ENCODE measurements around the gene FUOM.

Gene FUOM

GRCh38 chr10:133357285-133358161 lies at the start of gene FUOM:
Gene FUOM (minus strand): TSS chr10:133358019. CDS start chr10:133358007, 12 bp downstream.
- DNase-seq = no peak
- in situ Hi-C loops (cut with HindIII; ENCODE audit: low pct_ligation_motif_present, low pct_unique_long_range_greater_than_20kb, low sequenced_read_pairs) = no loop called here

GRCh38 chr10:133405844-133406527 lies 48.2 kb upstream of the FUOM start:
- in situ Hi-C loops (cut with HindIII; ENCODE audit: low pct_ligation_motif_present, low pct_unique_long_range_greater_than_20kb, low sequenced_read_pairs) = no loop called here
- no peak for DNase-seq

- in situ Hi-C loops (cut with HindIII; ENCODE audit: low pct_ligation_motif_present, low pct_unique_long_range_greater_than_20kb, low sequenced_read_pairs) = no loop called here
- DNase-seq = peak; percentile 45
These were observed 47.5 kb upstream of the FUOM start for GRCh38 chr10:133405272-133405671.

DNA sequence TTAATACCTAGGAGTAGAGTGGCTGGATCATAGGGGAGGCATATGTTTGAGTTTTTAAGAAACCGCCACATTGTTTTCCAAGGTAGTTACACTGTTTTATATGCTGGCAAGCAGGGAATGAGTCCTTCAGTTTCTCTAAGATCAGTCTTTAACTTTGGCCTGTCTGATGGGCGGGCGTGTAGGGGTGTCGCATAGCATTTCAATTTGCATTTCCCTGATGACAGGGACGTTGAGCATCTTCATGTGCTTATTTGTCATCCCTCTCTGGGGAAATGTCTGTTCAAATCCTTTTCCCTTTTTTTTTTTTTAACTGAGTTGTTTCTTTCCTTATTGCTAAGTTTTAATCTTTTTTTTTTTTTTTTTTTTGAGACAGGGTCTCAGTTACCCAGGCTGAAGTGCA lies 46.0 kb upstream of the FUOM start:
- in situ Hi-C loops (cut with HindIII; ENCODE audit: low pct_ligation_motif_present, low pct_unique_long_range_greater_than_20kb, low sequenced_read_pairs) = no loop called here
- DNase-seq = no peak

DNA sequence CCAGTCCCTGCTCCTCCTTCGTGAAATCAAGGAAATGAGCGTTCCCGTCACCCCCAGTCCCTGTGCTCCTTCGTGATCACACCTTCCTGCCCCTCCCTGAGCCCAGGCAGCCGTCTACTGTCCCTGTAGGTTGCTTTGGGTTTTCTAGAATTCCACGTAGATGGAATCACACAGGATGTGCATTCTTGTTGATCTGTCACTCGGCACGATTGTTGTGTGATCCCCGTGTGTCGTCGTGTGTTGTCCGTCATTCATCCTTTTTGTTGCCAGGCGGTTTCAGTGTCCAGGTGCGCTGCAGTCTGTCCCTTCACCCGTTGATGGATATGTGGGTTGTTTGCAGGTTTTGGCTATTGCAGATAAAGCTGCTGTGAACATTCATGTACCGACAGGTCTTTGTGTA lies 45.5 kb upstream of the FUOM start:
- in situ Hi-C loops (cut with HindIII; ENCODE audit: low pct_ligation_motif_present, low pct_unique_long_range_greater_than_20kb, low sequenced_read_pairs) = no loop called here
- DNase-seq = no peak

GRCh38 chr10:133401981-133402725 lies 44.3 kb upstream of the FUOM start:
- in situ Hi-C loops (cut with HindIII; ENCODE audit: low pct_ligation_motif_present, low pct_unique_long_range_greater_than_20kb, low sequenced_read_pairs) = no loop called here
- no peak for DNase-seq

- no peak for DNase-seq
- in situ Hi-C loops (cut with HindIII; ENCODE audit: low pct_ligation_motif_present, low pct_unique_long_range_greater_than_20kb, low sequenced_read_pairs) = no loop called here
These were observed 43.7 kb upstream of the FUOM start for GRCh38 chr10:133401500-133401899.

DNA sequence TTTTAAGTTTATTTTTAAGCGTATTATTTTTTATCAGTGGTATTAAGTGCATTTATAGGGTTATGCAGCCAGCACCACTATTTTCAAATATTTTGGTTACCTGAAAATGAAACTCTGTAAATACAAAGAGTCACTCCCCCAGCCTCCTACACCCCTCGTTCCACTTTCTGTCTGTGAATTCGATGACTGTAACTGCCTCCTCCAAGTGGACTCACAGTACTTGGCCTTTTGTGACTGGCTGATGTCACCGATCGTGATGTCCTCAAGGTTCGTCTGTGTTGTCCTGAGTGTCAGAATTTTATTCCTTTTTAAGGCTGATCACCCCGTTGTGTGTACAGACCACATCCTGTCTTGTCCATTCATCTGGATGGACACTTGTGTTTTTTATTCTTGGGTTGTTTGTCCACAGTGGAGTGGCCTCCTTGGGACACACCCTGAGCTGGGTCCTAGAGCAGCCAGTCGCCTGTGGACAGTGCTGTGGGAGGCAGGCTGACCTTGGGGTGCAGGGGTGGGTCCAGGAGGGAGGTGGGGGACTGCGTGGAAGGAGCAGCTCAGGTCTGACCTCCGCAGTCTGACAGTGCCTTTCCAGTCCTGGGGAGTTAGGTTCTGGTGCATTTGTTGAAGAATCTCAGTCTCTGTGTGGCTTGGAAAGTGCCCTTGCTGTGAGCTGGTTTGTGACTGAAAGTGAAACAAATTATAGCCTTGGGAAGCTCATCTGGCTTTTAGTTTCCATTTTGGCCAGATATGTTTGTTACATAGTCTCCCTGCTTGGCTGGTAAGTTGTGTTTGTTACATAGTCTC lies 43.0 kb upstream of the FUOM start:
- DNase-seq = no peak
- in situ Hi-C loops (cut with HindIII; ENCODE audit: low pct_ligation_motif_present, low pct_unique_long_range_greater_than_20kb, low sequenced_read_pairs) = no loop called here

GRCh38 chr10:133399123-133399601 lies 41.3 kb upstream of the FUOM start:
- DNase-seq = no peak
- in situ Hi-C loops (cut with HindIII; ENCODE audit: low pct_ligation_motif_present, low pct_unique_long_range_greater_than_20kb, low sequenced_read_pairs) = no loop called here

- in situ Hi-C loops (cut with HindIII; ENCODE audit: low pct_ligation_motif_present, low pct_unique_long_range_greater_than_20kb, low sequenced_read_pairs) = no loop called here
- no peak for DNase-seq
These were observed 40.1 kb upstream of the FUOM start for GRCh38 chr10:133397938-133398337.

DNA sequence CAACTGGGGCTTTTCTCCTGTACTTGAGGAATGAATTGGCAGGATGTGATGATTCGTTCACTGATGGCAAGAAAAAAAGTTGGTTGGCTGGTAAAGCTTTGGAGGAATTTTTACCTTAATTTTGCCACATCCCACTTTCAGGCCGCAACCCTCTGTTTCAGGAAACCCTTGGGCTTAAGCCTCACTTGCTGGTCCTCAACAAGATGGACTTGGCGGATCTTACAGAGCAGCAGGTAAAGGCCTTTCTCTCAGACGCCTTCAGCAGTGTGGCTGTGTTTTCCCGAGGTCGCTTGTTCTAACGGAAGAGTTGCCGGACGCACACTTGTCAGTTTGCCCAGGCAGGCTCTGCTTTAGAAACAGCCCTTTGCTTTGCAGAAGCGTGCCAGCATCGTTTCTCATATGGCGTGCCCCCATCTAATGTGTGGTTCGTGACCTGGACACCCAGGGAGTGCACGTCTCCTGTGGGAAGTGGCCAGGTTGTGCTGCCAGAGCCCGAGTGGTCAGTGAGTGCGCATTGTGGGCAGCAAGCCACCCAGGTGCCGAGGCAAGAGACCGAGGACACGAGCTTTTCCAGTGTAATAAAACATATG lies 38.3 kb upstream of the FUOM start:
- in situ Hi-C loops (cut with HindIII; ENCODE audit: low pct_ligation_motif_present, low pct_unique_long_range_greater_than_20kb, low sequenced_read_pairs) = no loop called here
- no peak for DNase-seq

DNA sequence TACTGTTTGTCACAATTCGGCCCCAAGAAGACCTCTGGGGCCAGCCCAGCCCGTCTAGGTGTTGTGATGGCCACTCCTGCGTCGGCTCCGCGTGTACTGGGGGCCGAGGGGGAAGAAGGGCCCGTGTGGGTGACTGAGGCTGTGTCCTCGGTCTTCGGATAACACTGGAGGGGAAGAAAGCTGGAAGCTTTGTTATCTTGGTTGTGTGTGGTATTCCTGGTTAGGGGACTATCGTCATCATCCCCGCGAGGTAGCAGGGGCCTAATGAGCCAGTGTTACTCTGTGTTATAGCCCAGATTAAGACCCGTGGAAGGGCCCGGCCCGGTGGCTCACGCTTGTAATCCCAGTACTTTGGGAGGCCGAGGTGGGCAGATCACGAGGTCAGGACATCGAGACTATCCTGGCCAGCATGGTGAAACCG lies 37.0 kb upstream of the FUOM start:
- in situ Hi-C loops (cut with HindIII; ENCODE audit: low pct_ligation_motif_present, low pct_unique_long_range_greater_than_20kb, low sequenced_read_pairs) = no loop called here
- no peak for DNase-seq

GRCh38 chr10:133394064-133394663 lies 36.3 kb upstream of the FUOM start, which contains the start of gene MTG1:
Gene MTG1 (plus strand): TSS chr10:133394157. CDS start chr10:133394221, 64 bp downstream.
- in situ Hi-C loops (cut with HindIII; ENCODE audit: low pct_ligation_motif_present, low pct_unique_long_range_greater_than_20kb, low sequenced_read_pairs) = no loop called here
- DNase-seq = peak; percentile 95

DNA sequence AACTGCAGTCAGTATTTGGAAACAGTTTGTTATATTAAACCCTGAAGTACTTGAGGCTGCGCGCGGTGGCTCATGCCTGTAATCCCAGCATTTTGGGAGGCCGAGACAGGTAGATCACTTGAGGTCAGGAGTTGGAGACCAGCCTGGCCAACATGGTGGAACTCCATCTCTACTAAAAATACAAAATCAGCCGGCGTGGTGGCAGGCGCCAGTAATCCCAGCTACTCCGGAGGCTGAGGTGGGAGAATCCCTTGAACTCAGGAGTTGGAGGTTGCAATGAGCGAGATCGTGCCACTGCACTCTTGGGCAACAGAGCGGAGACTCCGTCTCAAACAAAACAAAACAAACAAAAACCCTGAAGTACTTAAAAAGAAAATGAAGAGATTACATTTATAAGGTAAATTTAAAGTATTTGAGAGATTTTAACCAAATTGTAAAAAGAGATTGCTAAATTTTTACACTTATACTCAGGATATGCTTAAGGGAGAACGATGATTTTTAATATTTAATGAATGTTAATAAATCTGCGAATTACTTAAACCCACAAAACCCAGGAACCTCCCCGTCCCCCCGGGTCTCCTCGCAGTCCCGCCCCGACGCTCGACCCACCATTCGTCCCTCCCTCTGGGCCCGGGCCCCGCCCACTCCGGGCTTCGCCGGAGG lies 35.7 kb upstream of the FUOM start:
- no peak for DNase-seq
- in situ Hi-C loops (cut with HindIII; ENCODE audit: low pct_ligation_motif_present, low pct_unique_long_range_greater_than_20kb, low sequenced_read_pairs) = no loop called here

DNA sequence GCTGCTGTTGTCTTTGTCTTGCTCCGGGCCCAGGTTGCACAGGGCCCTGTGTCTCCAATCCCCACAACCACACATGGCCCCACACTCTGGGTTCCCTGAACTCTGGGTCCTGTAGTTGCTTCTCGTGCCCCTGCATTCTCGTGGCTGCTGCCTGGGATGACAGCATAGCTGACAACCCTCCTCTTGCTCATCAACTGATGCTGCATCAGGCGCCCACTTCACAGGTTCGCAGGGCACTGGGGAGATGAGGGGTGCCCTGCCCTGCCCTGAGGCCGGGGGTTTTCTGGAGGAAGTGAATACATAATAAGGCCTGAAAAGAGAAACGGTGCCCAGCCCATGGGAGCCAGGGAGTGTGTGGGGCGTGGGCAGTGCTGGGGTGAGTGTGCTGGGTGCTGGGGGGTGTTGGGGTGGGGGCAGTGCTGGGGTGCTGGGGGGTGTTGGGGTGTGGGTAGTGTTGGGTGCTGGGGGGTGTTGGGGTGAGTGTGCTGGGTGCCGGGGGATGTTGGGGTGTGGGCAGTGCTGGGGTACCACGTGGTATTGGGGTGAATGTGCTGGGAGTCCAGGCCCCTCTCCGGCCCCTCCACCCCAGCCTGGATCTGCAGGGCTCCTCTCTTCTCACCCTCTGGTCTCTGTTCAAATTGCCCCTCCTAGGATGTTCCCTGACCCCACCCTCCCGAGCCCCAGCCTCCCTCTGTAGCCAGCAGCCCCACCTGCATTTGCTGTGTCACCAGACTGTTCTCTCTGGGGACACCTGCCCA lies 34.1 kb upstream of the FUOM start:
- in situ Hi-C loops (cut with HindIII; ENCODE audit: low pct_ligation_motif_present, low pct_unique_long_range_greater_than_20kb, low sequenced_read_pairs) = no loop called here
- no peak for DNase-seq

DNA sequence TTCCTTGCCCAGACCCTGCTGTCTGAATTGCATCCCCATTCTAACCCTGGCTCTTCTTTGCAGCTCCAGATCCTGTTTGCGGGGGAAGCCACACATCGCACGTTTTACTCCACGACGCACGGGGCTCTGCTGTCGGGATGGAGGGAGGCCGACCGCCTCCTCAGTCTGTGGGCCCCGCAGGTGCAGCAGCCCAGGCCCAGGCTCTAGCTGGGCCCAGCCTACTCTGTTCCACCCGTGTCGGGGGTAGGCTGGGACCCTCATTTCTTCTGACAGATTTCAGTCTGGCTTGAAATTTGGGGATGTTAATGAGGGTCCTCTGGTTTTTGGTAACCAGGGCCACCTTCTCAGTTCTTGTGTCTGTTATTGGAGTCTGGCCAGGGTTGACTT lies 33.4 kb upstream of the FUOM start:
- in situ Hi-C loops (cut with HindIII; ENCODE audit: low pct_ligation_motif_present, low pct_unique_long_range_greater_than_20kb, low sequenced_read_pairs) = no loop called here

More for the DNA sequence above, 33.4 kb upstream of the FUOM start:
- no peak for DNase-seq

Data from ACHN (cell line).